ENCODE results near the gene SP4. TPM values are rescaled to one million over a fixed set of nuclear protein-coding genes. Genes with fewer than 3 reads are reported as not detected.

SP4 gene
- total RNA-seq = 5.8 TPM
- long read RNA-seq, full-length matches to known transcripts = 2 of 5 reads
- long read RNA-seq, partial matches to known transcripts = 2 of 5 reads
- long read RNA-seq, other reads (novel, unspliced or antisense) = 1 of 5 reads

GRCh38 chr7:21427871-21428658 is at the start of gene SP4:
TSS of gene SP4 (plus strand) at chr7:21428083. CDS start at chr7:21428252, 169 bp downstream.
- peak; percentile 91 for ATAC-seq
- DNase-seq = peak; percentile 97
- intact Hi-C loops (cut with micrococcal nuclease) = loop anchor here (10.0 kb wide), 1 partner anchor 657 kb away; no protein-coding TSS in a partner anchor

GRCh38 chr7:21383227-21384220 is 44.4 kb upstream of the SP4 start:
- no peak for ATAC-seq
- intact Hi-C loops (cut with micrococcal nuclease) = no loop called here

GRCh38 chr7:21393937-21394336 is 33.9 kb upstream of the SP4 start:
- no peak for ATAC-seq
- DNase-seq = no peak
- intact Hi-C loops (cut with micrococcal nuclease) = no loop called here

More at GRCh38 chr7:21383227-21384220, 44.4 kb upstream of the SP4 start:
- DNase-seq = no peak

- intact Hi-C loops (cut with micrococcal nuclease) = no loop called here
- no peak for DNase-seq
- no peak for ATAC-seq
These were observed 25.9 kb upstream of the SP4 start for GRCh38 chr7:21401944-21402343.

- no peak for ATAC-seq
- no peak for DNase-seq
- intact Hi-C loops (cut with micrococcal nuclease) = no loop called here
These were observed 19.9 kb upstream of the SP4 start for GRCh38 chr7:21407796-21408480.

GRCh38 chr7:21408481-21408820 is 19.4 kb upstream of the SP4 start:
- ATAC-seq = no peak
- no peak for DNase-seq
- intact Hi-C loops (cut with micrococcal nuclease) = no loop called here

- DNase-seq = no peak
- intact Hi-C loops (cut with micrococcal nuclease) = no loop called here
- ATAC-seq = peak; percentile 51
These were observed 15.5 kb upstream of the SP4 start for GRCh38 chr7:21412410-21412851.

- DNase-seq (no peak), ATAC-seq (no peak)
- intact Hi-C loops (cut with micrococcal nuclease) = no loop called here
These were observed 14.9 kb upstream of the SP4 start for GRCh38 chr7:21412957-21413356.

- ATAC-seq = peak; percentile 30
- DNase-seq = no peak
- intact Hi-C loops (cut with micrococcal nuclease) = no loop called here
These were observed 14.4 kb upstream of the SP4 start for GRCh38 chr7:21413502-21413901.

GRCh38 chr7:21414795-21415393 is 13.0 kb upstream of the SP4 start:
- no peak for DNase-seq
- intact Hi-C loops (cut with micrococcal nuclease) = no loop called here
- no peak for ATAC-seq

- intact Hi-C loops (cut with micrococcal nuclease) = no loop called here
- no peak for ATAC-seq
- DNase-seq = no peak
These were observed 10.2 kb upstream of the SP4 start for GRCh38 chr7:21417647-21418046.

- intact Hi-C loops (cut with micrococcal nuclease) = loop anchor here (10.0 kb wide), 1 partner anchor 662 kb away; no protein-coding TSS in a partner anchor
- no peak for DNase-seq
- no peak for ATAC-seq
These were observed 5.1 kb upstream of the SP4 start for GRCh38 chr7:21422751-21423150.

- DNase-seq = no peak
- no peak for ATAC-seq
- intact Hi-C loops (cut with micrococcal nuclease) = loop anchor here (10.0 kb wide), 1 partner anchor 660 kb away; no protein-coding TSS in a partner anchor
These were observed 2.6 kb upstream of the SP4 start for GRCh38 chr7:21425290-21425689.

- DNase-seq = no peak
- intact Hi-C loops (cut with micrococcal nuclease) = loop anchor here (10.0 kb wide), 1 partner anchor 658 kb away; no protein-coding TSS in a partner anchor
- no peak for ATAC-seq
These were observed 1.3 kb upstream of the SP4 start for GRCh38 chr7:21426286-21427181.

- intact Hi-C loops (cut with micrococcal nuclease) = loop anchor here (10.0 kb wide), 1 partner anchor 657 kb away; no protein-coding TSS in a partner anchor
- peak; percentile 99 for DNase-seq
These were observed 557 bp upstream of the SP4 start for GRCh38 chr7:21427182-21427870.

GRCh38 chr7:21428659-21428941 is 717 bp downstream of the SP4 start:
- intact Hi-C loops (cut with micrococcal nuclease) = loop anchor here (10.0 kb wide), 1 partner anchor 656 kb away; no protein-coding TSS in a partner anchor
- ATAC-seq (no peak), DNase-seq (no peak)

More at GRCh38 chr7:21427182-21427870, 557 bp upstream of the SP4 start:
- ATAC-seq = peak; percentile 92

GRCh38 chr7:21429021-21429420 is 1.1 kb downstream of the SP4 start:
- intact Hi-C loops (cut with micrococcal nuclease) = loop anchor here (10.0 kb wide), 1 partner anchor 656 kb away; no protein-coding TSS in a partner anchor
- DNase-seq = no peak

More at GRCh38 chr7:21429021-21429420, 1.1 kb downstream of the SP4 start:
- no peak for ATAC-seq
